Calu3 (cell line): ENCODE measurements around the gene RORB. TPM values are rescaled to one million over a fixed set of nuclear protein-coding genes. Genes with fewer than 3 reads are reported as not detected.

Source experiments
- BruUV-seq: library from RNA; stranded (reverse); fragments of 400-500 nt; replicated peaks from 2 replicates; lab custom pipeline; 2021; lab: Mats Ljungman, UMichigan
- CTCF ChIA-PET: fragments of 300-600 bp; sonication (Branson Sonifier 250); formaldehyde crosslinking; loops from one replicate; lab custom pipeline; 2022; ENCODE audit warnings: antibody characterized with exemption; lab: Charles Lee
- DNase-seq: peaks from one replicate; pipeline ENCODE4 v3.0.0; 2022
- H3K27ac Mint-ChIP-seq: one replicate; pipeline ENCODE4 v1.8.0; 2022; ENCODE audit warnings: mixed read lengths; ENCODE audit not compliant: unreplicated experiment
- H3K27me3 Mint-ChIP-seq: one replicate; pipeline ENCODE4 v1.8.0; 2022; ENCODE audit warnings: mixed read lengths; ENCODE audit not compliant: unreplicated experiment
- H3K36me3 Mint-ChIP-seq: one replicate; pipeline ENCODE4 v1.8.0; 2022; ENCODE audit warnings: mild to moderate bottlenecking, moderate library complexity, mixed read lengths; ENCODE audit not compliant: insufficient read depth, unreplicated experiment
- H3K4me1 Mint-ChIP-seq: one replicate; pipeline ENCODE4 v1.8.0; 2022; ENCODE audit warnings: mild to moderate bottlenecking, low read depth, mixed read lengths; ENCODE audit not compliant: unreplicated experiment
- H3K4me3 Mint-ChIP-seq: one replicate; pipeline ENCODE4 v1.8.0; 2022; ENCODE audit warnings: mild to moderate bottlenecking, low read depth, moderate library complexity, mixed read lengths; ENCODE audit not compliant: unreplicated experiment
- H3K9me3 Mint-ChIP-seq: one replicate; pipeline ENCODE4 v1.8.0; 2022; ENCODE audit warnings: low read depth, mixed read lengths; ENCODE audit not compliant: unreplicated experiment
- CTCF ChIP-seq: fragments of 200-600 bp; IDR thresholded peaks from one replicate; pipeline ENCODE4 v1.8.0; 2022; ENCODE audit warnings: antibody characterized with exemption; ENCODE audit not compliant: unreplicated experiment
- intact Hi-C: fragments of 100-400 bp; cut with micrococcal nuclease; formaldehyde crosslinking; loops from one replicate; pipeline ENCODE4 v1.10.0; 2022; ENCODE audit not compliant: unreplicated experiment
- total RNA-seq: library from RNA; stranded (reverse); gene quantifications from 2 replicates; pipeline ENCODE4 v1.2.3, GENCODE V29; 2022

Gene RORB
- total RNA-seq, 1 experiment from 2014 or later = not detected

- no peaks in the 10 kb centered on the region for H3K36me3 Mint-ChIP-seq
- H3K4me3 Mint-ChIP-seq = no peak overlapping the region
- no peak for TF ChIP-seq CTCF
- no TSS peak for BruUV-seq
- DNase-seq = no peak
- no peaks in the 10 kb centered on the region for H3K27me3 Mint-ChIP-seq
- no peak overlapping the region for H3K27ac Mint-ChIP-seq
- intact Hi-C loops = no loop called here
- H3K4me1 Mint-ChIP-seq = no peaks in the 10 kb centered on the region
- CTCF ChIA-PET = no interaction called here
- H3K9me3 Mint-ChIP-seq = no peaks in the 10 kb centered on the region
Measured at GRCh38 chr9:74463825-74464224, 33.3 kb upstream of the RORB start.

- BruUV-seq = no TSS peak
- DNase-seq = no peak
- Mint-ChIP-seq H3K4me3 (no peak overlapping the region), H3K27ac (no peak overlapping the region), H3K36me3 (no peaks in the 10 kb centered on the region), H3K27me3 (no peaks in the 10 kb centered on the region), H3K9me3 (peaks cover 2% of the 10 kb centered on the region), H3K4me1 (no peaks in the 10 kb centered on the region)
- intact Hi-C loops = no loop called here
- CTCF ChIA-PET = no interaction called here
- TF ChIP-seq CTCF = no peak
Measured at GRCh38 chr9:74478606-74479005, 18.5 kb upstream of the RORB start.

- no TSS peak for BruUV-seq
Measured at GRCh38 chr9:74479711-74480110, 17.4 kb upstream of the RORB start.

GRCh38 chr9:74487395-74487794, 9.7 kb upstream of the RORB start:
- Mint-ChIP-seq H3K9me3 (no peaks in the 10 kb centered on the region), H3K27ac (no peak overlapping the region), H3K27me3 (no peaks in the 10 kb centered on the region), H3K36me3 (no peaks in the 10 kb centered on the region), H3K4me3 (no peak overlapping the region), H3K4me1 (peaks cover 9% of the 10 kb centered on the region)
- intact Hi-C loops = no loop called here
- BruUV-seq = no TSS peak
- no peak for TF ChIP-seq CTCF
- CTCF ChIA-PET = no interaction called here
- DNase-seq = no peak

More at GRCh38 chr9:74479711-74480110, 17.4 kb upstream of the RORB start:
- Mint-ChIP-seq H3K4me1 (no peaks in the 10 kb centered on the region), H3K36me3 (no peaks in the 10 kb centered on the region), H3K9me3 (peaks cover 2% of the 10 kb centered on the region), H3K27me3 (no peaks in the 10 kb centered on the region), H3K27ac (no peak overlapping the region), H3K4me3 (no peak overlapping the region)
- CTCF ChIA-PET = no interaction called here
- no peak for DNase-seq
- intact Hi-C loops = no loop called here
- TF ChIP-seq CTCF = no peak
